ENCODE measurements around the gene RPTOR. TPM values are rescaled to one million over a fixed set of nuclear protein-coding genes. Genes with fewer than 3 reads are reported as not detected.
"Not testable (repeated sequence)": the region's sequence is repeated elsewhere in the genome, so short reads cannot be mapped to it uniquely, and the experiment has no call there.

RPTOR gene
- total RNA-seq, 2 experiments from 2014 or later, result 48.1 to 87.8 TPM

GRCh38 chr17:80874866-80875445 is 330.3 kb downstream of the RPTOR start:
- Histone ChIP-seq H3K79me2 (ENCODE audit: insufficient read depth, low read depth, low read length) (no peaks in the 10 kb centered on the region), H3K4me1 (ENCODE audit: insufficient read depth, low read length, poor library complexity, severe bottlenecking) (no peaks in the 10 kb centered on the region), H4K20me1 (ENCODE audit: insufficient read depth, low read length) (no peaks in the 10 kb centered on the region), H3K4me3 (ENCODE audit: low read depth, low read length, poor library complexity, severe bottlenecking) (no peak overlapping the region), H3K9me2 (ENCODE audit: insufficient read depth, low read length) (no peaks in the 10 kb centered on the region), H3K9me3 (ENCODE audit: low read length) (no peaks in the 10 kb centered on the region), H3K4me2 (ENCODE audit: low read length) (no peak overlapping the region), H2AFZ (ENCODE audit: low read length) (no peak overlapping the region), H3K27ac (ENCODE audit: low read depth, low read length, poor library complexity, severe bottlenecking) (no peak overlapping the region), H3K36me3 (ENCODE audit: insufficient read depth, low read length) (peaks cover 18% of the 10 kb centered on the region)
- ChIA-PET POLR2A (no interaction called here), CTCF (ENCODE audit: unreplicated experiment) (no interaction called here)
- no TSS peak for BruUV-seq (replicated peaks)
- intact Hi-C loops (cut with micrococcal nuclease; ENCODE audit: unreplicated experiment), result no loop called here
- DNase-seq (ENCODE audit: low spot score), result no peak
- TF ChIP-seq CTCF (conservative IDR thresholded peaks at IDR 0.05; ENCODE audit: low read length) (no peak), EZH2phosphoT487 (IDR thresholded peaks at IDR 0.05; ENCODE audit: borderline replicate concordance, low read depth, low read length) (no peak)

- H3K9me3 ChIP-seq (ENCODE audit: low read length); H3K4me1 ChIP-seq (ENCODE audit: insufficient read depth, low read length, poor library complexity, severe bottlenecking); H3K4me3 ChIP-seq (ENCODE audit: low read depth, low read length, poor library complexity, severe bottlenecking); intact Hi-C loops (cut with micrococcal nuclease; ENCODE audit: unreplicated experiment); H3K27ac ChIP-seq (ENCODE audit: low read depth, low read length, poor library complexity, severe bottlenecking); DNase-seq (ENCODE audit: low spot score); H3K9me2 ChIP-seq (ENCODE audit: insufficient read depth, low read length); POLR2A ChIA-PET; H4K20me1 ChIP-seq (ENCODE audit: insufficient read depth, low read length); CTCF ChIA-PET (ENCODE audit: unreplicated experiment); H3K4me2 ChIP-seq (ENCODE audit: low read length); H3K79me2 ChIP-seq (ENCODE audit: insufficient read depth, low read depth, low read length); BruUV-seq (replicated peaks); H2AFZ ChIP-seq (ENCODE audit: low read length): not testable (repeated sequence)
- H3K36me3 ChIP-seq (ENCODE audit: insufficient read depth, low read length), result peaks cover 18% of the 10 kb centered on the region
Observed at GRCh38 chr17:80875480-80875995, 330.9 kb downstream of the RPTOR start.

GRCh38 chr17:80876456-80876949 is 331.9 kb downstream of the RPTOR start:
- BruUV-seq (replicated peaks); H3K9me2 ChIP-seq (ENCODE audit: insufficient read depth, low read length); H3K27ac ChIP-seq (ENCODE audit: low read depth, low read length, poor library complexity, severe bottlenecking); H3K79me2 ChIP-seq (ENCODE audit: insufficient read depth, low read depth, low read length); H3K4me2 ChIP-seq (ENCODE audit: low read length); H3K4me3 ChIP-seq (ENCODE audit: low read depth, low read length, poor library complexity, severe bottlenecking); H2AFZ ChIP-seq (ENCODE audit: low read length); intact Hi-C loops (cut with micrococcal nuclease; ENCODE audit: unreplicated experiment); DNase-seq (ENCODE audit: low spot score); H4K20me1 ChIP-seq (ENCODE audit: insufficient read depth, low read length); H3K4me1 ChIP-seq (ENCODE audit: insufficient read depth, low read length, poor library complexity, severe bottlenecking); H3K9me3 ChIP-seq (ENCODE audit: low read length); POLR2A ChIA-PET; CTCF ChIA-PET (ENCODE audit: unreplicated experiment): not testable (repeated sequence)
- peaks cover 24% of the 10 kb centered on the region for H3K36me3 ChIP-seq (ENCODE audit: insufficient read depth, low read length)

Data from OCI-LY7 (cell line).